Measurements from ENCODE around the gene EPHB1. TPM values are rescaled to one million over a fixed set of nuclear protein-coding genes. Genes with fewer than 3 reads are reported as not detected.
"Not testable (repeated sequence)": the region's sequence is repeated elsewhere in the genome, so short reads cannot be mapped to it uniquely, and the experiment has no call there.

EPHB1 gene
- total RNA-seq, 1 donor, result under 0.01 TPM

DNA sequence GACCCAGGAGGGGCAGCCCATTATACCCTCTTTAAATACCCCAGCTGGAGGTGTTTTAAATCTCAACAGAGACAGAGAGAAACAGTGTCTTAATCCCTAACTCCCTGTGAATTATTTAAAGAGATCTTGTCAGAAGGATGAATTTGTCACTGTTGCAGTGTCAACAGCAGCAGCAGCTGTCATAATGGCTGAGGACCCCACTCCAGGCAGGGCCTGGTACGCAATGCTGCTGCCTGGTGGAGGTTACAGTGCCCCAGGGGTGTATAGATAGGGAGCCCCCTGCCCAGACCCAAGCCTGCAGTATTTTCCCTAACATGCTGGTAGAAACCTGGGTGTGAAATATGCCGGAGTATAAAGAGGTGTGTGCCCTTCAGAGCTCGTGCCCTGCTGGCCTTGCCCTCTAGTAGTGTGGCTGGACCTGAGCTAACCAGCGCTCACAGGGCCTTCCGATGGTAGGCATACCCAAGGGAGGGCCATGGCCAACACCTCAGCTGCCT lies 143.0 kb downstream of the EPHB1 start:
- no peak for DNase-seq (ENCODE audit: low read depth in 2 of 3, low spot score in 2 of 3)

- no peak for DNase-seq (ENCODE audit: low read depth in 2 of 3, low spot score in 2 of 3)
Measured at GRCh38 chr3:134939978-134940377, 144.9 kb downstream of the EPHB1 start.

- DNase-seq (ENCODE audit: low read depth in 2 of 3, low spot score in 2 of 3), result no peak
Measured at GRCh38 chr3:134941820-134942219, 146.8 kb downstream of the EPHB1 start.

DNA sequence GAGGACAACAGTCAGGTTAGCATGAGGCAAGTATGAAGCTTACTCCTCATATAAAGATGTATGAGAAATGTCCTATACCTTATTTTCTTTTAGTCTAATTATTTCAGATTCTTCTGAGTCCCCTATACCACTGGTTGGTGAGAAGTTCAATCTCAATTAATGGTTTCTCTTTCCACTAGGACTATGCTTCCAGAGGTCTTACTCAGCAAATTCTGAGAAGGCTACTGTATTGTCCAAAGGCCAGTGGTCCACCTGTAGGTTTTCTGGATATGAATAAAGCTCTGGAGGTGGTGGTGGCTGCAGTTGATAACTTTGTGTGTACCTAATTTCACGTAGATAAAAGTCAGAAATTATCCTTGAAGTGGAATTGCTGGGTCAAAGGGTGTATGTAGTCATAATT lies 149.4 kb downstream of the EPHB1 start:
- DNase-seq (ENCODE audit: low read depth in 2 of 3, low spot score in 2 of 3), result no peak

GRCh38 chr3:134949150-134949549 lies 154.1 kb downstream of the EPHB1 start:
- DNase-seq (ENCODE audit: low read depth in 2 of 3, low spot score in 2 of 3), result no peak

GRCh38 chr3:134952371-134952770 lies 157.3 kb downstream of the EPHB1 start:
- no peak for DNase-seq (ENCODE audit: low read depth in 2 of 3, low spot score in 2 of 3)

- DNase-seq (ENCODE audit: low read depth in 2 of 3, low spot score in 2 of 3), result no peak
Measured at GRCh38 chr3:134955874-134956273, 160.8 kb downstream of the EPHB1 start.

GRCh38 chr3:134956395-134956794 lies 161.3 kb downstream of the EPHB1 start:
- no peak for DNase-seq (ENCODE audit: low read depth in 2 of 3, low spot score in 2 of 3)

- no peak for DNase-seq (ENCODE audit: low read depth in 2 of 3, low spot score in 2 of 3)
Measured at GRCh38 chr3:134956844-134957243, 161.8 kb downstream of the EPHB1 start.

- no peak for DNase-seq (ENCODE audit: low read depth in 2 of 3, low spot score in 2 of 3)
Measured at GRCh38 chr3:134959516-134959915, 164.5 kb downstream of the EPHB1 start.

DNA sequence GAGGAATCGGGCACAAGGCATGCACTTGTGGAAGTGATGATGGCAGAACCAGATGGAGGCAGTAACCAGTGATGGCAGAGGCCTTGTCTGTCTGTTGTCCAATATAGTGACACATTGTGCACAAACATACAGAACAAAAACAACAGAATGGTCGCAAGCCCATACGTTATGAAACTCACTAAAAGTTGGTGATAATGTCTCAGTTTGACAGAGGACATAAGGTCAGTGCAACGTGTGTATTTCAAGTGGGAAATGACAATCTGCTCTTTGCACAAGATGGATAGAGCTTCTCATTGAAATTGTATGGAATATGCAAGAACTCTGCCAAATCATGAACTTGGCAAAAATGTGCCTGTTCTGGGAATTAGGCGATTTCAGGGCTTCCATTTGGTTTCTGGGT lies 169.2 kb downstream of the EPHB1 start:
- no peak for DNase-seq (ENCODE audit: low read depth in 2 of 3, low spot score in 2 of 3)

- no peak for DNase-seq (ENCODE audit: low read depth in 2 of 3, low spot score in 2 of 3)
Measured at GRCh38 chr3:134965865-134966481, 170.9 kb downstream of the EPHB1 start.

- no peak for DNase-seq (ENCODE audit: low read depth in 2 of 3, low spot score in 2 of 3)
Measured at GRCh38 chr3:134970895-134971294, 175.8 kb downstream of the EPHB1 start.

GRCh38 chr3:134971306-134971705 lies 176.2 kb downstream of the EPHB1 start:
- DNase-seq (ENCODE audit: low read depth in 2 of 3, low spot score in 2 of 3), result no peak

DNA sequence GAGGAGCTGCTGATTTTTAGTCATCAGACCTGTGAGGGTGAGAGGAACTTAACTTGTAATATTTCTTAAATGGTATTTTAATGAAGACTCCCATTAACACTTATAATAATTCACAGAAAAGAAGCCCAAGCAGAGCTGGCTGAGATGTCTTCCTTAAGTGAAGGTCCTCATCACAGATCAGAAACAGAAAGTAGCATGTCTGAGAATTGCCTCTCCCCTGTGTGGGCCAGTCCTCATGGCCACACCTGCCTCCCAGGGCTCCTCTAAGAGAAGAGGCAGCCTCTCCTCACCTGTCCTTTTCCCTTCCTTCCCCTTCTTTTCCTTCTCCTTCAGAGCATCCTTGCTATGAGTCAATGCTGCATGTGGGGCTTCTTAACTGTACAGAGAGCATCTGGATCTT lies 176.8 kb downstream of the EPHB1 start:
- DNase-seq (ENCODE audit: low read depth in 2 of 3, low spot score in 2 of 3), result not testable (repeated sequence)

- DNase-seq (ENCODE audit: low read depth in 2 of 3, low spot score in 2 of 3), result no peak
Measured at GRCh38 chr3:134972836-134973455, 177.9 kb downstream of the EPHB1 start.

- DNase-seq (ENCODE audit: low read depth in 2 of 3, low spot score in 2 of 3), result no peak
Measured at GRCh38 chr3:134974624-134975023, 179.6 kb downstream of the EPHB1 start.

- no peak for DNase-seq (ENCODE audit: low read depth in 2 of 3, low spot score in 2 of 3)
Measured at GRCh38 chr3:134976948-134977347, 181.9 kb downstream of the EPHB1 start.

GRCh38 chr3:134978658-134979057 lies 183.6 kb downstream of the EPHB1 start:
- no peak for DNase-seq (ENCODE audit: low read depth in 2 of 3, low spot score in 2 of 3)

GRCh38 chr3:134985864-134986715 lies 191.0 kb downstream of the EPHB1 start:
- no peak for DNase-seq (ENCODE audit: low read depth in 2 of 3, low spot score in 2 of 3)

DNA sequence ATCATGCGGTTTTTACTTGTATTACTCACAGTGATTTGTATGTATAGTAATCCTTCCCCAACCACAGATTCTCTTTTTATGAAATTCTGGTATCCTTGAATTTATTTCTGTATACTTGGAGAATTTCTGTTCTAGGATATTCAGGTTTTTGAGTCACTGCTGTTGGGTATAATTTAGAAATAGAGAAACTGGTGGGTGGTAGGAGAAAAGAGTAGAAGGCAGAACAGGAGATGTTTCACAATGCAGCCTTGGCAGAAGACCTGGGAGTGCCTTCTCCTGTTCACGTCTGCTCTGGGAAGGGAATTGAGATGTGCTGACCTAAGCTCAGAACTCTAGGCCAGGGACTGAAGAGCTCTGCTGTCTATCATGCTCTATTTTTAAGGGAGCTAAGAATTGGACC lies 193.6 kb downstream of the EPHB1 start:
- no peak for DNase-seq (ENCODE audit: low read depth in 2 of 3, low spot score in 2 of 3)

GRCh38 chr3:134991003-134991402 lies 195.9 kb downstream of the EPHB1 start:
- DNase-seq (ENCODE audit: low read depth in 2 of 3, low spot score in 2 of 3), result no peak
